Middle frontal gyrus (tissue), 1 donor: ENCODE results near the gene ANXA5.

Source experiments
- DNase-seq: peaks from one replicate; pipeline ENCODE4 v3.0.0-alpha.2; 2015; ENCODE audit warnings: low spot score; ENCODE audit errors: extremely low spot score

Gene ANXA5

DNA sequence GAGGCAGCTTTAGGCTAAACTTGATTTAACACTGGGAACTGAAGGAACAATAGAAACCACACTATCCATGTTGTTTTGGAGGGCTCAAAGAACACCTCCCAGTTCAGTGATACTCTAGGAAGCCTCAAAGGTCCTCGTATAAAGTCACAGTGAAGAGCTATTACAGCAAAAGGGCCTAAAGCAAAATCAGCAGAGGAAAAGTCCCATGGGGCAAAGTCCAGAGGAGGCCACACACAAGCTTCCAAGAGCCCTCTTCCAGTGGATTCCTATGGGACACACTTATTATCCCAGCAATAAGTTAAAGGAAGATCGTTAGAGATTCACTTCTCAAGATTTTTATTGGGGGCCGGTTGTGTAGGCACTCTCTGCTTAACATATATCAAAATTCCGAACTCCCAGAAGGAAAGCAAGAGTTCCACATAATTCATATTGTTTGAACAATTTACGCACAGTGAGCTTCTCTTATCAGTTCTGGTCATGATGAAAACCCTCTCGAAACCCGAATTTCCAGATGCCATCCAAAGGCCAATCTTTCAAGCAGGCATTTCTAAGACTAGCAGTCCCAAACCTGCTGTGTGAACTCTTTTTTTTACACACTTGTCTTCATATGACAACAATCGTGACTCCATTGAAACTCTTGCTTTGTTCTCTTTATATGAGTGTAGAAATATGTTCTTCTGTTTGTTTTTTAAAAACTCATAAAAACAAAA lies 53.7 kb downstream of the ANXA5 start:
- DNase-seq, result no peak

DNA sequence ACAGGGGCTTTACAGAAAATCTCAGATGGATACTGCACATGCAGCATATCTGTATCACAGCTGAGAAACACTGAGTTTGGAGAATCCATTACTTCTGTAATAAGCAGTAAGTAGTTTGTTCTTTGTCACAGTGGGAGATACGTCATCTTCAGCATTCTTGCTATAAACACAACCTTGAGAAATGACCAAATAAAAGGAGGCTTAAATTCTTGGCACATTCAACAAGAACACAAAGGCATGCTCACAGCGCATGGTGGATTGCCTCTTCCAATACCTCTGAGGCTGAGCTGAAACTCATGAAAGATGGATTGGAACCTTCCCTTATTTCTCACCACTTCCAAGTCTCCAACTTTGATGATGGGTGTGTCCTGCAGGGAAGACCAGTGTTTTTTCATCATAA lies 54.5 kb downstream of the ANXA5 start:
- no peak for DNase-seq

DNA sequence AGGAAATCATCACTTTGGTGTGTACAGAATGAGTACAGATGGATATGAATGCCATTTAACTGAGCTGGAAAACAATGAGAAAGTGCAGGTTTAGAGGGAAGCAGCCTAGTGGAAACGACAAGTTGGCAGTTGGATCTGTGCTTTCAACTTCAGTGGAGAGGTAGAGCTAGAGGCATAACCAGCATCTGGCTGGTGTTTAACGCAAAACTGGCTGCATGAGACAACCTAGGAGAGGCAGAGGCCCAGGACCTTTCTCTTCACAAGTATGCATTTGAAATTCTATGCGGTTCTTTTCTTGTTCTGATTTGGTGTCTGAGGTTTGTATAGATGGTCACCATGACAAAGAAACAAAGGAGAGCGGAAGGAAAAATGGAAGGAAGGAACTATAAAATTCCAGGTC lies 63.1 kb downstream of the ANXA5 start:
- no peak for DNase-seq

DNA sequence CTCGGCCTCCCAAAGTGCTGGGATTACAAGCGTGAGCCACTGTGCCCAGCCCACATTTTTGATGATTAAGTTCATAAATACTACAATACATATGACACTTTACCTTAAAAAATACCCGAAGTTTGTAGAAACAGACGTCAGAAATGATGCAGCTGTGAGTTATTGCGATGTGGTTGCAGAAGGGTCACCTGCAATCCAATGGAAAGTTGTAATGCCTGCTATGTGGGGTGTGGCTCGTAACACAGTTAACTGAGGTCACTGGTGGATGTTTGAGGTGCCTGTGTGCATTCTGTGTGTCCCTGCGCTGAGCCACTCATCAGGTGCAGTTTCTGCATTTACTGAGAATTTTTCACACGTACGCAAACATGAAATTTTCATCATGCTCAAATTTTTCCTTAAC lies 64.1 kb downstream of the ANXA5 start:
- DNase-seq, result no peak
